SU-DHL-6 (cell line): Measurements from ENCODE around the gene BSND.

Experiments used
- H2AFZ ChIP-seq: fragments of 200-600 bp; sonication (generic); 2 replicates; pipeline ENCODE4 v1.6.1; 2014; ENCODE audit warnings: low read depth, mild to moderate bottlenecking, moderate library complexity, mixed read lengths, antibody characterized with exemption, low read length; ENCODE audit not compliant: severe bottlenecking
- H3F3A ChIP-seq: fragments of 200-600 bp; shearing (Covaris generic); 2 replicates; pipeline ENCODE4 v1.6.0; 2016; ENCODE audit warnings: antibody characterized with exemption, mild to moderate bottlenecking; ENCODE audit not compliant: insufficient read depth
- H3K27ac ChIP-seq: fragments of 200-600 bp; sonication (generic); 2 replicates; pipeline ENCODE4 v1.5.1; 2016; ENCODE audit warnings: low read depth, mild to moderate bottlenecking, low read length, moderate library complexity, mixed read lengths
- H3K27me3 ChIP-seq: fragments of 200-600 bp; sonication (generic), shearing (Covaris generic); 2 replicates; pipeline ENCODE4 v1.6.0; 2014; ENCODE audit warnings: mild to moderate bottlenecking, low read length
- H3K36me3 ChIP-seq: fragments of 200-600 bp; sonication (generic); 2 replicates; pipeline ENCODE4 v1.6.1; 2014; ENCODE audit warnings: mild to moderate bottlenecking, low read length, mixed read lengths
- H3K4me2 ChIP-seq: fragments of 300-600, 200-600 bp; shearing (Covaris generic), sonication (generic); 2 replicates; pipeline ENCODE4 v1.6.0; 2014; ENCODE audit warnings: low read length, low read depth, mild to moderate bottlenecking; ENCODE audit not compliant: poor library complexity, severe bottlenecking
- H3K4me3 ChIP-seq: fragments of 200-600 bp; sonication (generic); 2 replicates; pipeline ENCODE4 v1.5.1; 2014; ENCODE audit warnings: antibody characterized with exemption, low read length, mild to moderate bottlenecking, mixed read lengths; ENCODE audit not compliant: insufficient read depth, poor library complexity, severe bottlenecking
- H3K79me2 ChIP-seq: fragments of 200-600 bp; sonication (generic); 2 replicates; pipeline ENCODE4 v1.6.1; 2014; ENCODE audit warnings: mild to moderate bottlenecking, low read length, moderate library complexity; ENCODE audit not compliant: insufficient read depth
- H3K9ac ChIP-seq: fragments of 200-600 bp; sonication (generic); 2 replicates; pipeline ENCODE4 v1.7.0; 2014; ENCODE audit warnings: mild to moderate bottlenecking, low read length
- H3K9me2 ChIP-seq: fragments of 200-600 bp; sonication (generic); replicated peaks from 2 replicates; pipeline ENCODE4 v1.6.1; 2014; ENCODE audit warnings: low read length; ENCODE audit not compliant: insufficient read depth
- H3K9me3 ChIP-seq: fragments of 200-600 bp; sonication (generic); 2 replicates; pipeline ENCODE4 v1.6.1; 2014; ENCODE audit warnings: low read length, mixed read lengths; ENCODE audit not compliant: insufficient read depth
- H4K20me1 ChIP-seq: fragments of 200-600 bp; sonication (generic); 2 replicates; pipeline ENCODE4 v1.6.1; 2014; ENCODE audit warnings: low read depth, mild to moderate bottlenecking, antibody characterized with exemption, low read length, moderate library complexity, mixed read lengths
- EZH2phosphoT487 ChIP-seq: fragments of 200-600 bp; sonication (generic), shearing (Covaris generic); conservative IDR thresholded peaks from 2 replicates; pipeline ENCODE4 v1.6.1; 2018; ENCODE audit warnings: mild to moderate bottlenecking, antibody characterized with exemption, low read length, moderate library complexity, mixed read lengths
- TF ChIP-seq, protein P1 (sequence below): fragments of 200-600 bp; sonication (generic); IDR thresholded peaks from one replicate; pipeline ENCODE4 v1.5.1; 2017; ENCODE audit warnings: antibody characterized with exemption, mild to moderate bottlenecking, low read length, moderate library complexity; ENCODE audit not compliant: insufficient read depth, poor library complexity, severe bottlenecking

BSND gene

DNA sequence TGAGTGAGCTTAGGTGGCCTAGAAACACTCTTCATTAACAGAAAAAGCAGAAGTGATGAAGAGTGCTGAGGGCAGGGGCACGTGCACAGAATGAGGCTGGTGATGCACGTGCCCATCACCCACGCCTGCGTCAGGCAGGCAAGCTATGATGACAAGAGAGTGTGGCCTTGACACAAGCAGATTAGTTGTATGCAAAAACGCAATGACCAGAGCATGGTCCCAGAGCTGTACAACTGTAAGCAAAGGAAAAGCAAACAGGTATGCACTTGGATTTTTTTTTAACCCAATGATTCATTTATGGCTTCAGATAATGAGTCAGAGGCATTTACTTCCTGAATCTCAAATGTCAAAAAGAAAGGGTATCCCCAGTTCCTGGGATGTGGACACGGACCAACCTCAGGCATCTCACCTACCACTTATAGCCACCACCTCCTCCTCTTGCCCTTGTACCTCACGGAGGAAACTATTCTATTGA, 27.4 kb upstream of the BSND start:
- Histone ChIP-seq H3K27ac (no peak overlapping the region), H3K4me2 (no peak overlapping the region), H3K4me3 (no peak overlapping the region), H3F3A (no peaks in the 10 kb centered on the region), H3K9me2 (no peaks in the 10 kb centered on the region), H4K20me1 (no peaks in the 10 kb centered on the region), H3K9me3 (no peaks in the 10 kb centered on the region), H3K27me3 (no peaks in the 10 kb centered on the region), H2AFZ (no peak overlapping the region), H3K36me3 (no peaks in the 10 kb centered on the region), H3K9ac (no peak overlapping the region), H3K79me2 (no peaks in the 10 kb centered on the region)
- no peak for TF ChIP-seq EZH2phosphoT487
- TF ChIP-seq, protein P1, sequence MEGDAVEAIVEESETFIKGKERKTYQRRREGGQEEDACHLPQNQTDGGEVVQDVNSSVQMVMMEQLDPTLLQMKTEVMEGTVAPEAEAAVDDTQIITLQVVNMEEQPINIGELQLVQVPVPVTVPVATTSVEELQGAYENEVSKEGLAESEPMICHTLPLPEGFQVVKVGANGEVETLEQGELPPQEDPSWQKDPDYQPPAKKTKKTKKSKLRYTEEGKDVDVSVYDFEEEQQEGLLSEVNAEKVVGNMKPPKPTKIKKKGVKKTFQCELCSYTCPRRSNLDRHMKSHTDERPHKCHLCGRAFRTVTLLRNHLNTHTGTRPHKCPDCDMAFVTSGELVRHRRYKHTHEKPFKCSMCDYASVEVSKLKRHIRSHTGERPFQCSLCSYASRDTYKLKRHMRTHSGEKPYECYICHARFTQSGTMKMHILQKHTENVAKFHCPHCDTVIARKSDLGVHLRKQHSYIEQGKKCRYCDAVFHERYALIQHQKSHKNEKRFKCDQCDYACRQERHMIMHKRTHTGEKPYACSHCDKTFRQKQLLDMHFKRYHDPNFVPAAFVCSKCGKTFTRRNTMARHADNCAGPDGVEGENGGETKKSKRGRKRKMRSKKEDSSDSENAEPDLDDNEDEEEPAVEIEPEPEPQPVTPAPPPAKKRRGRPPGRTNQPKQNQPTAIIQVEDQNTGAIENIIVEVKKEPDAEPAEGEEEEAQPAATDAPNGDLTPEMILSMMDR, result no peak

DNA sequence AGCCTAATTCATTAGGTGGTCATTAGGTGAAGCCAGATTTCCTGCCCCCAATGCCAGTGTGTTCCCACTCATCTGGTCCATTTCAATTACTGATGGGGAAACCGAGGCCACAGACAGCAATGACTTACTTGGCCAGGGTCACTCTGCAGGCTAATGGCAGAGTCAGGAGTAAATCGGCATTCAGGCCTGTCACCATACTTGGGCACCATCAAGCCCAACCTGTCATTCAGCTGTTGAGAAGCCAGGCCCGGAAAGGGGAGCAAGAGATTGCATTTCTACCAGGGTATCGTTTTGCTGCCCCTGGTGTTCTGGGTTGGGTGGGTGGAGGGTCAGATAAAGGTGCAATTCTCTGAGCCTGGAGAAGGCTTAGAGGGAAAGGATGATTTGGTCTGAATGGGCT, 26.3 kb upstream of the BSND start:
- H3K27ac ChIP-seq, result no peak overlapping the region
- no peaks in the 10 kb centered on the region for H4K20me1 ChIP-seq
- no peaks in the 10 kb centered on the region for H3F3A ChIP-seq
- H3K36me3 ChIP-seq, result no peaks in the 10 kb centered on the region
- H3K9ac ChIP-seq, result no peak overlapping the region
- no peak overlapping the region for H3K4me2 ChIP-seq
- no peaks in the 10 kb centered on the region for H3K9me3 ChIP-seq
- no peak overlapping the region for H2AFZ ChIP-seq
- no peak overlapping the region for H3K4me3 ChIP-seq
- no peaks in the 10 kb centered on the region for H3K27me3 ChIP-seq
- H3K9me2 ChIP-seq, result no peaks in the 10 kb centered on the region
- no peaks in the 10 kb centered on the region for H3K79me2 ChIP-seq
- TF ChIP-seq, protein P1, result no peak
- no peak for TF ChIP-seq EZH2phosphoT487

- Histone ChIP-seq H3K4me3 (no peak overlapping the region), H3K79me2 (no peaks in the 10 kb centered on the region), H3K9me3 (no peaks in the 10 kb centered on the region), H3K27ac (no peak overlapping the region), H2AFZ (no peak overlapping the region), H3K27me3 (no peaks in the 10 kb centered on the region), H3K4me2 (no peak overlapping the region), H3K9ac (no peak overlapping the region), H3K36me3 (no peaks in the 10 kb centered on the region), H3K9me2 (no peaks in the 10 kb centered on the region), H4K20me1 (no peaks in the 10 kb centered on the region), H3F3A (no peaks in the 10 kb centered on the region)
- TF ChIP-seq EZH2phosphoT487, result no peak
- TF ChIP-seq, protein P1, result no peak
Measured at GRCh38 chr1:54973205-54973921, 25.4 kb upstream of the BSND start.
